HepG2 (cell line): ENCODE measurements around the gene SDCCAG8. TPM values are rescaled to one million over a fixed set of nuclear protein-coding genes. Genes with fewer than 3 reads are reported as not detected.

Experiments used
- ATAC-seq: fragments of 200-7000 bp; cut with Tn5 transposase; 3 replicates; pipeline ENCODE4 v1.9.1; 2020; ENCODE audit warnings: mild to moderate bottlenecking, moderate library complexity
- BruUV-seq: library from RNA; stranded (reverse); fragments of 400-500 nt; replicated peaks from 2 replicates; lab custom pipeline; 2021; lab: Mats Ljungman, UMichigan
- CTCF ChIA-PET: fragments of 300-600 bp; formaldehyde crosslinking; extraction: SDS; loops from one replicate; lab custom pipeline; 2021; ENCODE audit warnings: low total read pairs, inconsistent platforms, low intra/inter-chr PET ratio; lab: Yijun Ruan, JAX
- POLR2A ChIA-PET: fragments of 350-600 bp; sonication (Branson Sonifier 250); formaldehyde crosslinking; loops from one replicate; lab custom pipeline; 2020; ENCODE audit warnings: antibody characterized with exemption, inconsistent platforms; lab: Yijun Ruan, JAX
- DNase-seq: peaks from one replicate; pipeline ENCODE4 v3.0.0-alpha.2; 2015; ENCODE audit warnings: low spot score
- FAIRE-seq: peaks from 3 replicates; lab custom pipeline; 2011; peaks lifted over from hg19 to GRCh38; lab: Jason Lieb, UNC
- H2AFZ ChIP-seq: one replicate; pipeline ENCODE4 v1.6.1; 2011; ENCODE audit warnings: low read length, inconsistent platforms
- H3K27ac ChIP-seq: fragments of 300-600 bp; 3 replicates; pipeline ENCODE4 v1.8.0; 2011; ENCODE audit warnings: mixed run types, mild to moderate bottlenecking, mixed read lengths, low read length, inconsistent platforms; ENCODE audit not compliant: insufficient read depth; ENCODE audit errors: extremely low read length
- H3K27me3 ChIP-seq, 2 experiments: fragments of 200-600 bp in 1 of 2; 2 replicates in 1 of 2; 3 replicates in 1 of 2; pipeline versions ENCODE4 v1.6.0 to v1.8.0; 2011; ENCODE audit warnings: low read length in 2 of 2, mild to moderate bottlenecking in 2 of 2, moderate library complexity in 2 of 2, inconsistent platforms in 1 of 2; ENCODE audit not compliant: insufficient read depth in 2 of 2, control insufficient read depth in 1 of 2
- H3K36me3 ChIP-seq, 2 experiments: fragments of 200-600 bp in 1 of 2; replicated peaks in 1 of 2; 2 replicates in 1 of 2; 3 replicates in 1 of 2; pipeline versions ENCODE4 v1.5.1 to v1.8.0; 2011; ENCODE audit warnings: low read length in 2 of 2, inconsistent platforms in 1 of 2; ENCODE audit not compliant: insufficient read depth in 2 of 2, control insufficient read depth in 1 of 2
- H3K4me1 ChIP-seq: 2 replicates; pipeline ENCODE4 v1.5.1; 2012; ENCODE audit warnings: low read length, inconsistent platforms; ENCODE audit not compliant: insufficient read depth
- H3K4me2 ChIP-seq: 2 replicates; pipeline ENCODE4 v1.6.0; 2011; ENCODE audit warnings: low read depth, low read length, inconsistent platforms
- H3K4me3 ChIP-seq, 3 experiments: fragments of 200-600 bp in 1 of 3; sonication (generic), shearing (Covaris generic) in 1 of 3; replicated peaks in 1 of 3; 2 replicates each; pipeline ENCODE4 v1.5.1; 2011 to 2016; ENCODE audit warnings: low read length in 3 of 3, inconsistent platforms in 2 of 3, low read depth in 2 of 3, mild to moderate bottlenecking in 2 of 3, control low read depth in 1 of 3, mixed read lengths in 1 of 3; ENCODE audit not compliant: insufficient read depth in 1 of 3
- H3K79me2 ChIP-seq: one replicate; pipeline ENCODE4 v1.6.1; 2011; ENCODE audit warnings: low read length, inconsistent platforms; ENCODE audit not compliant: insufficient read depth
- H3K9ac ChIP-seq: 2 replicates; pipeline ENCODE4 v1.6.0; 2011; ENCODE audit warnings: mild to moderate bottlenecking, low read depth, low read length, inconsistent platforms; ENCODE audit not compliant: insufficient read depth
- H3K9me3 ChIP-seq: 2 replicates; pipeline ENCODE4 v1.5.1; 2012; ENCODE audit warnings: mild to moderate bottlenecking, low read length
- H4K20me1 ChIP-seq: 2 replicates; pipeline ENCODE4 v1.6.0; 2011; ENCODE audit warnings: inconsistent platforms, mild to moderate bottlenecking, low read length, moderate library complexity; ENCODE audit not compliant: insufficient read depth
- ETS1 ChIP-seq: sonication (generic); formaldehyde crosslinking; IDR thresholded peaks from 2 replicates; pipeline ENCODE4 v1.4.0; 2020; ENCODE audit warnings: missing genetic modification reagents
- FOXK1 ChIP-seq: sonication (generic); formaldehyde crosslinking; IDR thresholded peaks from 2 replicates; pipeline ENCODE4 v1.4.0; 2020; ENCODE audit warnings: low read depth, missing genetic modification reagents, borderline replicate concordance
- JUN ChIP-seq: sonication (generic); formaldehyde crosslinking; IDR thresholded peaks from 2 replicates; pipeline ENCODE4 v1.4.0; 2020; ENCODE audit warnings: mild to moderate bottlenecking, missing genetic modification reagents
- KLF11 ChIP-seq: IDR thresholded peaks from 2 replicates; pipeline ENCODE4 v1.6.1; 2016; ENCODE audit warnings: missing compliant biosample characterization
- MATR3 ChIP-seq: sonication (generic); formaldehyde crosslinking; IDR thresholded peaks from 2 replicates; pipeline ENCODE4 v1.4.0; 2020; ENCODE audit warnings: missing genetic modification reagents
- NR2C2 ChIP-seq: sonication (generic); formaldehyde crosslinking; IDR thresholded peaks from 2 replicates; pipeline ENCODE4 v1.4.0; 2020; ENCODE audit warnings: missing genetic modification reagents, mild to moderate bottlenecking, moderate library complexity, borderline replicate concordance
- ZMYM3 ChIP-seq: sonication (generic); formaldehyde crosslinking; IDR thresholded peaks from 2 replicates; pipeline ENCODE4 v1.5.1; 2020; ENCODE audit warnings: mild to moderate bottlenecking, missing genetic modification reagents
- ZNF225 ChIP-seq: sonication (generic); formaldehyde crosslinking; IDR thresholded peaks from 2 replicates; pipeline ENCODE4 v1.4.0; 2020; ENCODE audit warnings: mild to moderate bottlenecking, missing genetic modification reagents
- ZNF256 ChIP-seq: sonication (generic); formaldehyde crosslinking; conservative IDR thresholded peaks from 2 replicates; pipeline ENCODE4 v1.4.0; 2020; ENCODE audit warnings: missing genetic modification reagents
- ZNF331 ChIP-seq: sonication (generic); formaldehyde crosslinking; IDR thresholded peaks from 2 replicates; pipeline ENCODE4 v1.4.0; 2020; ENCODE audit warnings: missing genetic modification reagents
- ZNF496 ChIP-seq: sonication (generic); formaldehyde crosslinking; IDR thresholded peaks from 2 replicates; pipeline ENCODE4 v1.8.1; 2023; ENCODE audit warnings: mild to moderate bottlenecking, moderate library complexity, missing genetic modification reagents; ENCODE audit not compliant: insufficient replicate concordance
- ZNF550 ChIP-seq: sonication (generic); formaldehyde crosslinking; IDR thresholded peaks from 2 replicates; pipeline ENCODE4 v1.4.0; 2020; ENCODE audit warnings: mild to moderate bottlenecking, missing genetic modification reagents, borderline replicate concordance
- ZNF788 ChIP-seq: sonication (generic); formaldehyde crosslinking; IDR thresholded peaks from 2 replicates; pipeline ENCODE4 v1.5.0; 2020; ENCODE audit warnings: mild to moderate bottlenecking, missing genetic modification reagents, borderline replicate concordance
- WGBS: methylation state at CpG from one replicate; pipeline ENCODE4 v1.1.6; 2017; ENCODE audit warnings: low lambda C conversion rate; 5-methylcytosine and 5-hydroxymethylcytosine counted together
- in situ Hi-C: cut with HindIII; loops from 2 replicates; pipeline ENCODE4 v1.10.0; 2017; ENCODE audit warnings: low pct_unique_long_range_greater_than_20kb; ENCODE audit not compliant: extremely low pct_ligation_motif_present
- intact Hi-C: fragments of 100-400 bp; cut with micrococcal nuclease; formaldehyde crosslinking; loops from one replicate; pipeline ENCODE4 v1.10.0; 2022; ENCODE audit not compliant: unreplicated experiment
- polyA plus RNA-seq, 8 experiments: library from polyadenylated mRNA; depleted of rRNA in 3 of 8; stranded (reverse) in 7 of 8; unstranded in 1 of 8; fragments of >200 nt; fragmentation: Illumina TruSeq in 4 of 8; extraction: Trizol in 4 of 8; gene quantifications; 2 replicates each; pipeline versions ENCODE4 v1.2.1 to v1.2.3, GENCODE V29; 2011 to 2016; ENCODE audit warnings: low read depth in 4 of 8, missing spikeins in 1 of 8, mixed read lengths in 1 of 8; ENCODE audit not compliant: insufficient read depth in 1 of 8
- total RNA-seq, 5 experiments: library from RNA; depleted of rRNA; stranded (reverse); fragments of >200 nt; fragmentation: Illumina TruSeq; extraction: Trizol; gene quantifications; 2 replicates each; pipeline ENCODE4 v1.2.3, GENCODE V29; 2016; ENCODE audit warnings: low read depth in 1 of 5
- TF ChIP-seq, protein P1 (sequence below): sonication (generic); formaldehyde crosslinking; IDR thresholded peaks from 2 replicates; pipeline ENCODE4 v1.4.0; 2020; ENCODE audit warnings: missing genetic modification reagents, borderline replicate concordance
- TF ChIP-seq, protein P2 (sequence below), 2 experiments: IDR thresholded peaks; 2 replicates each; pipeline ENCODE4 v1.6.1; 2011 to 2012; ENCODE audit warnings: low read length in 2 of 2, borderline replicate concordance in 1 of 2, low read depth in 1 of 2, mild to moderate bottlenecking in 1 of 2, moderate library complexity in 1 of 2

Gene SDCCAG8
- total and polyA plus RNA-seq, 2 of the 13 experiments (the other 11 are each of a cell fraction or from before 2014, with no cell fraction given): 9.5 to 13.4 TPM

DNA sequence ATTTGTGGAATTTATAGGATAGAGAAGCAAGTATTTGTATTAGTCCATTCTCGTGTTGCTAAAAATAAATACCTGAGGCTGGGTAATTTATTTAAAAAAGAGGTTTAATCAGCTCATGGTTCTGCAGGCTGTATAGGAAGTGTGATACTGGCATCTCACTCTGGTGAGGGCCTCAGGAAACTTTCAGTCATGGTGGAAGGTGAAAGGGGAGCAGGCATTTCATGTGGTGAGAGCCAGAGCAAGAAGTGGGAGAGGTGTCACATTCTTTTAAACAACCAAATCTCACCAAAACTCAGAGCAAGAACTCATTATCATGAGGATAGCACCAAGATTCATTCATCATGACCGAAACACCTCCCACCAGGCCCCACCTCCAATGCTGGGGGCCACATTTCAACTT, 18.1 kb downstream of the SDCCAG8 start:
- Histone ChIP-seq H4K20me1 (no peaks in the 10 kb centered on the region), H2AFZ (no peak overlapping the region), H3K4me1 (no peaks in the 10 kb centered on the region; the same call in 1 of the 2 replicates), H3K9me3 (no peaks in the 10 kb centered on the region), H3K4me2 (no peak overlapping the region), H3K27me3 (no peaks in the 10 kb centered on the region), H3K9ac (no peak overlapping the region), H3K27ac (no peak overlapping the region), H3K4me3 (no peak overlapping the region)
- BruUV-seq: no TSS peak
- intact Hi-C loops (no loop called here), in situ Hi-C loops (no loop called here)
- 100% methylated on average over 2 of the region's 2 CpGs for WGBS
- POLR2A ChIA-PET: no interaction called here
- ATAC-seq (no peak), FAIRE-seq (no peak)
- TF ChIP-seq, protein P1, sequence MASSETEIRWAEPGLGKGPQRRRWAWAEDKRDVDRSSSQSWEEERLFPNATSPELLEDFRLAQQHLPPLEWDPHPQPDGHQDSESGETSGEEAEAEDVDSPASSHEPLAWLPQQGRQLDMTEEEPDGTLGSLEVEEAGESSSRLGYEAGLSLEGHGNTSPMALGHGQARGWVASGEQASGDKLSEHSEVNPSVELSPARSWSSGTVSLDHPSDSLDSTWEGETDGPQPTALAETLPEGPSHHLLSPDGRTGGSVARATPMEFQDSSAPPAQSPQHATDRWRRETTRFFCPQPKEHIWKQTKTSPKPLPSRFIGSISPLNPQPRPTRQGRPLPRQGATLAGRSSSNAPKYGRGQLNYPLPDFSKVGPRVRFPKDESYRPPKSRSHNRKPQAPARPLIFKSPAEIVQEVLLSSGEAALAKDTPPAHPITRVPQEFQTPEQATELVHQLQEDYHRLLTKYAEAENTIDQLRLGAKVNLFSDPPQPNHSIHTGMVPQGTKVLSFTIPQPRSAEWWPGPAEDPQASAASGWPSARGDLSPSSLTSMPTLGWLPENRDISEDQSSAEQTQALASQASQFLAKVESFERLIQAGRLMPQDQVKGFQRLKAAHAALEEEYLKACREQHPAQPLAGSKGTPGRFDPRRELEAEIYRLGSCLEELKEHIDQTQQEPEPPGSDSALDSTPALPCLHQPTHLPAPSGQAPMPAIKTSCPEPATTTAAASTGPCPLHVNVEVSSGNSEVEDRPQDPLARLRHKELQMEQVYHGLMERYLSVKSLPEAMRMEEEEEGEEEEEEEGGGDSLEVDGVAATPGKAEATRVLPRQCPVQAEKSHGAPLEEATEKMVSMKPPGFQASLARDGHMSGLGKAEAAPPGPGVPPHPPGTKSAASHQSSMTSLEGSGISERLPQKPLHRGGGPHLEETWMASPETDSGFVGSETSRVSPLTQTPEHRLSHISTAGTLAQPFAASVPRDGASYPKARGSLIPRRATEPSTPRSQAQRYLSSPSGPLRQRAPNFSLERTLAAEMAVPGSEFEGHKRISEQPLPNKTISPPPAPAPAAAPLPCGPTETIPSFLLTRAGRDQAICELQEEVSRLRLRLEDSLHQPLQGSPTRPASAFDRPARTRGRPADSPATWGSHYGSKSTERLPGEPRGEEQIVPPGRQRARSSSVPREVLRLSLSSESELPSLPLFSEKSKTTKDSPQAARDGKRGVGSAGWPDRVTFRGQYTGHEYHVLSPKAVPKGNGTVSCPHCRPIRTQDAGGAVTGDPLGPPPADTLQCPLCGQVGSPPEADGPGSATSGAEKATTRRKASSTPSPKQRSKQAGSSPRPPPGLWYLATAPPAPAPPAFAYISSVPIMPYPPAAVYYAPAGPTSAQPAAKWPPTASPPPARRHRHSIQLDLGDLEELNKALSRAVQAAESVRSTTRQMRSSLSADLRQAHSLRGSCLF: no peak
- TF ChIP-seq, protein P2, sequence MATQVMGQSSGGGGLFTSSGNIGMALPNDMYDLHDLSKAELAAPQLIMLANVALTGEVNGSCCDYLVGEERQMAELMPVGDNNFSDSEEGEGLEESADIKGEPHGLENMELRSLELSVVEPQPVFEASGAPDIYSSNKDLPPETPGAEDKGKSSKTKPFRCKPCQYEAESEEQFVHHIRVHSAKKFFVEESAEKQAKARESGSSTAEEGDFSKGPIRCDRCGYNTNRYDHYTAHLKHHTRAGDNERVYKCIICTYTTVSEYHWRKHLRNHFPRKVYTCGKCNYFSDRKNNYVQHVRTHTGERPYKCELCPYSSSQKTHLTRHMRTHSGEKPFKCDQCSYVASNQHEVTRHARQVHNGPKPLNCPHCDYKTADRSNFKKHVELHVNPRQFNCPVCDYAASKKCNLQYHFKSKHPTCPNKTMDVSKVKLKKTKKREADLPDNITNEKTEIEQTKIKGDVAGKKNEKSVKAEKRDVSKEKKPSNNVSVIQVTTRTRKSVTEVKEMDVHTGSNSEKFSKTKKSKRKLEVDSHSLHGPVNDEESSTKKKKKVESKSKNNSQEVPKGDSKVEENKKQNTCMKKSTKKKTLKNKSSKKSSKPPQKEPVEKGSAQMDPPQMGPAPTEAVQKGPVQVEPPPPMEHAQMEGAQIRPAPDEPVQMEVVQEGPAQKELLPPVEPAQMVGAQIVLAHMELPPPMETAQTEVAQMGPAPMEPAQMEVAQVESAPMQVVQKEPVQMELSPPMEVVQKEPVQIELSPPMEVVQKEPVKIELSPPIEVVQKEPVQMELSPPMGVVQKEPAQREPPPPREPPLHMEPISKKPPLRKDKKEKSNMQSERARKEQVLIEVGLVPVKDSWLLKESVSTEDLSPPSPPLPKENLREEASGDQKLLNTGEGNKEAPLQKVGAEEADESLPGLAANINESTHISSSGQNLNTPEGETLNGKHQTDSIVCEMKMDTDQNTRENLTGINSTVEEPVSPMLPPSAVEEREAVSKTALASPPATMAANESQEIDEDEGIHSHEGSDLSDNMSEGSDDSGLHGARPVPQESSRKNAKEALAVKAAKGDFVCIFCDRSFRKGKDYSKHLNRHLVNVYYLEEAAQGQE (IDR thresholded peaks at IDR 0.05; ENCODE audit: borderline replicate concordance in 1 of 2, low read depth in 1 of 2, low read length in 2 of 2): no peak
- TF ChIP-seq NR2C2 (CRISPR knock-in tag) (no peak), ZNF331 (no peak), ZMYM3 (no peak), ZNF550 (no peak), ZNF496 (CRISPR knock-in tag) (no peak), KLF11 (CRISPR knock-in tag) (no peak), ZNF256 (CRISPR knock-in tag) (no peak), ETS1 (CRISPR knock-in tag) (no peak), ZNF788 (CRISPR knock-in tag) (no peak), FOXK1 (no peak), MATR3 (CRISPR knock-in tag) (no peak), ZNF225 (no peak), JUN (CRISPR knock-in tag) (no peak)
- TF ChIP-seq, all 625 proteins: peak for 0
- Histone ChIP-seq H3K79me2 (no peaks in the 10 kb centered on the region), H3K36me3 (peaks cover 0 to 5% of the 10 kb centered on the region in 2 experiments; a peak in 1 of 5 replicates)
- CTCF ChIA-PET: no interaction called here
- no peak for DNase-seq
